GM19035 (cell line): ENCODE results near the gene ZDHHC1.

ENCODE experiments used
- ATAC-seq: cut with Tn5 transposase; IDR thresholded peaks from one replicate; pipeline ENCODE4 v1.9.1; 2021; ENCODE audit not compliant: unreplicated experiment

ZDHHC1 gene

DNA sequence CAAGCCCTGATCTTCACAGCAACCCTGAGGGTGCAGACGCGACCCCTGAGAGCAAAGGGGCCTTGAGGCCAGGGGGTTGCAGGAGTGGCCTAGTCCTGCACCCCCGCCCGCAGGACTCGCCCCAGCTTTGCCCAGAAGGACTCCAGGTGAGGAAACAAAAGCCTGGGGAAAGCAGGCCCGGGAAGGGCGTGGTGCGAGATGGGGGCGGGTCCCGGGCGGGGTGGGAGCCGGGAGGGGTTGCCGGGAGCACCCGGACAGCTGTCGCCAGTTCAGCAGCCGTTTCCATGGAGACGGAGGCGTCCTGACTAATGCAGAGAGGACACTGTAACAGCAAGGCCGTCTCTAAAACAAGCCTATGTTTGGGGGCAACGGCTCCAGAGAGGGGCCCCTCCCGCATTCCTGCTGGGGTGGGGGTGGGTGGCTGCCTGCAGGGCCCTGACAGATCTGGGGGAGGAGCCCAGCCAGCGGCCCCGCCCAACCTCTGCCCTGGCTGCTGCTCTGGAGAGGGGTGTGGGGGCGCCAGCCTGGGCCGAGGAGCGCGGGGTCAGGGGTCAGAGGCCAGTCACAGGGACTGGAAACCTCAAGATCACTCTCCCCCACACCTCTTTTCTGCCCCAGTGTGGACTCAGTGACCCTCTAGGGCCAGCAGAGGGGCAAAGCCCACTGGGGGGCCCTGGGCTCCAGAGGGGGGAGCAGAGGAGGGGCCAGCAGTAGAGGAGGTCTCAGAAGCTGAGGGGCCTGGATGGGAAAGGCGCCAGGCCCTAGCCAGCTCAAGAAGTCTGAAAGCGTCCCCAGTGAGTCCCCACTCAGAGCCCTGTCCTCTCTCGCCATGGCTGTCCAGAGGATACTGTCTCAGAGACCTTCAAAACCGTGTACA is 19.9 kb downstream of the ZDHHC1 start:
- no peak for ATAC-seq

- no peak for ATAC-seq
These were observed 20.7 kb downstream of the ZDHHC1 start for GRCh38 chr16:67395458-67396158.

DNA sequence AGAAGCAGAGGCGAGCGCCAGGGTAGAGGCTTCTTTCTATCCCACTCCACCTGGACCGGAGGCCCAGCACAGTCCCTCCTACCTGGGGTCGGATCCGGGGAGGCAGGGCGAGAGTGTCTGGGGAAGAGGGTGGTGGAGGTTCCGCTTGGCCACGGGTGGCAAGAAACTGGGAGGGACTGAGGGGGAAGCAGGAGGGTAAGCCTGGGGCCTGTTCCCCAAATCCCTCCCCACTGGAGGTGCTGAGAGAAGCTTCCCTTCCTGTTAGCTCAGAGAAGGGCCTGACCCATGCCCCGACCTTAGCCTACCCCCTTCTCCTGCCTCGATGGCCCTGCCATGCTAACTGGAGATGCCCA is 21.2 kb downstream of the ZDHHC1 start:
- no peak for ATAC-seq

- no peak for ATAC-seq
These were observed 21.8 kb downstream of the ZDHHC1 start for GRCh38 chr16:67394155-67395104.

DNA sequence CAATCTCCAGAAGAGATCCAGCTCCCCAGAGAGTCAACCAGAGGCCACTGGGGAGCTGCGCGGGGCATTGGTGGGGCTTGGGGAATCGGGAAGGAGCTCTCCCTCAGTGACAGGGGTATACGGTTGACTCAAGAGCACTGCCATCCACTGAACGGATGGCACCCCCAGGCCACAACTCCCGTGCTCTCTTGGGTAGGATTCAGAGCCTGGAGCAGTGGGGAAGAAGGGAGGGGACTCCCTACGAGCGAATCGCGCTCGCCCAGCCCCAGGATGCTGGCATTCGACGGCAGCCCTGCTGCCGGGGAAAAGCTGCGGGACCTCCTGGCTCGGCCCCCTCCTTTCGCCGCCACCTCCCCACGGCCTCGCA is 22.5 kb downstream of the ZDHHC1 start:
- ATAC-seq = no peak

- ATAC-seq = no peak
These were observed 23.0 kb downstream of the ZDHHC1 start, which contains the start of gene TPPP3 for GRCh38 chr16:67393111-67393787. Gene TPPP3 (minus strand): TSS chr16:67393498. CDS start chr16:67391111, 2,387 bp downstream.

DNA sequence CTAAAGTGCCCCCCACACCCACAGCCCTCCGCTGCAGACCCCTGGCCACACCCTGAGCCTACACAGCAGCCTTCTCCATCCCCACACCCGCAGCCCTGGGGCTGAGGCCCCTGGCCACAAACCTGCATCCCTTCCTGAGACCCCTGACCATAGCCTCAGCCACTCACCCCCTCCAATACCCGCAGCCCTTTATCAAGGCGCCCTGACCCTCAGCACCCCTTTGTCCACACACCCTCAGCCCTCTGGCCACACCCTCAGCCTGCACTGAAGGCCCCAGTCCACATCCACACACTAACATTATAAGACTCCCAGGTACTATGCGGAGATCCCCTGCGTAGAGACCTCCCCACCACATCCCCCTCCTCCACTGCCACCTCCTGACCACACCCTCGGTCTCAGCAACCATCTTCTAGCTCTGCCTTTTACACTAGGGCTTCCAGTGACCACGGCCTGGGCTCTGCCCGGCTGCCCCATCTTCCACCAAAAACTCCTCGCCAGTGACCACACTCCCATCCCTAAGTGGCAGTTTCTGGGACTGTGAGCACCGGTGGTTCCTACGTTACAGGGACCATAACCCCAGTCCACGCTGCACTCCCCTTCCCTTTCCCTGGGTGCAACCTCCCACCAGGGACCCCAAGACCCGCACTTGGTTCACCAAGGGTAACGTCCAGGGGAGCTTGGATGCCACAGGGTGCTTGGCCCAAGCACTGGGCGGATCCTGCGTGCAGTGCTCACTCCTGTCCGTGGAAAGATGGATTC is 23.8 kb downstream of the ZDHHC1 start:
- ATAC-seq = no peak

GRCh38 chr16:67391424-67392300 is 24.6 kb downstream of the ZDHHC1 start:
- no peak for ATAC-seq

DNA sequence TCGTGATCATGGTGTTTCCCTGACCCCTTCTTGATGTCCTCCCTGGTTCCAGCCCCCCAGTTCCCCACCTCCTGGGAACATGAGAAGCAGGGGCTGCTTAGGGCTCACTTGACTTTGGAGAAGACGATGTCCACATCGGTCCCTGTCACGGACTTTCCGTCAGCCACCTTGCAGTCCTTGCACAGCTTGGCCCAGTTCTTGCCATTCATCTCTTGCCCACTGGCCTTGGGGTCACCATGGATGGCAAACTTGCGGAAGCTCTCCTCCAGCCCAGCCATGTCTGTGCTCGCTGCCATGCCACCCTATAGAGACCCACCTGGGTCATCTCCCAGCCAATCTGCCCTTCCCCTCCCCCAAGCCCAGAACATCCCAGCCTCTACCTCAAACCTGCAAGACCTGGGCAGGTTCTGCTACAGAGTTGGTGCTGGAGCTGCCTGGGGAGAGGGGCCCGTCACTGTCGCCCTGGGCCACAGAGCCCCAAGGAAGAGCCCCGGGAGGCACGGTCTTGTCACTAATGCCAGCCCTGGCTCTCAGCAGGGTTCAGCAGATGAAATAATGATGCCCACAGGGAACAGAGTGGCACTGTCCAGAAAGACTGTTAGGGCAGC is 25.4 kb downstream of the ZDHHC1 start:
- no peak for ATAC-seq

DNA sequence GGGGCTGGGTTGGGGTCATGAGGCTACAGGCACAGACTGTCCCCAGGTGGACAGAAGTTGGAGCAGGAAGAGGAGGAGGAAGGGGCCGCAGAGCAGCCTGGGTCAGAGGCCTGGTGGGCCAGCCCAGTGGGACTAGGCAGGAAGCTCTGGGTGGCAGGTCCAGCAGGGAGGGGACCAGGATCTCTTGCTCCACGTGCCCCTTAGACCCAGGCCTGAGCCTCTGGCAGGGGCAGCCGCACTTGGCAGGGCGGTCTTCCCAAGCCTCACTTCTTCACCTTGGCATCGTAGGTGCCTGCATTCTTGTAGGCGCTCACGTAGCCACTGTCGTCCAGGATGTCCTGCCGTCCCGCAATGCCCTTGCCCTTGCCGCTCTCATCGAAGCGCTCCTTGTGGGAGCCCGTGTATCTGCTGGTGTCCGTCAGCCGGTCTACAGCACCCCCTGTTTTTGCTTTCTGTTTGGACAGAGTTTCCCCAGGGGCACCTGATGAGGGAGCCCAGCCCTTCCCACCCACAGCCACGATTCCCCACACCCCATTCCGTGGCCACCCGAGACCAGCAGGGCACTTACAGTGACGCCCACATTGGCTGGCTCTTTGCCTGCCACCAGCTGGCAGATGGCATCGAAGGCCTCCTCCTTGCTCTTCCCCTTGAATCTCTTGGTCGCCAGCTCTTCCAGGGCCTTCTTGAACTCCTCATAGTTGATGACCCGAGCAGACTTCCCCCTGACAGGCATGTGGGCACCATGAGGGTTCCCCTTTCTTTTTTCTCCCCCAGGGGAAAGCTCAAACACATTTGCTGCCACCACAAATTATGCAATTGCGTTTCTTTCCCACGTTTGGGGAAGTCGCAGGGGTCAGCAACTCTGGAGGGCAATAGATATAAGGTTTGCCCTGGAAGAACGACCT is 26.1 kb downstream of the ZDHHC1 start:
- no peak for ATAC-seq

DNA sequence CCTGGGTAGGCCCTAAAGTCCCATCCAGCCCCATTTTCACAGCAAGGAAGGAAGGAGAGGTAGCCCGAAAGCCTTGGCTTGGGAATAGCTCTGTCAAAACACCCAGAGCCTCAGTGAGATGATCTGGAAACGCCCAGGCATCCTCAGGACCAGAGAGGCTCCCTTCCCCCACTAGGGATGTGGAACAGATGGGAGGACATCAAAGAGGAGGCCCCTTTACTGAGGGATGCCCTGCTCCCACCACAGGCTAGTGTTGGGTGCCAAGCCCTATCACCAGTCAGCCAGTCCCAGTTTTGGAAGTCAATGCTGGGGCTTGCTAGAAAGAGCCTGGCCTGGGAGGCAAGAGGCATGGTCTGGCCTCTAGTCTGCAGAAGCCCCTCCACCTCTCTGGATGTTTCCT is 27.7 kb downstream of the ZDHHC1 start:
- no peak for ATAC-seq

- no peak for ATAC-seq
These were observed 28.1 kb downstream of the ZDHHC1 start for GRCh38 chr16:67388191-67388590.

DNA sequence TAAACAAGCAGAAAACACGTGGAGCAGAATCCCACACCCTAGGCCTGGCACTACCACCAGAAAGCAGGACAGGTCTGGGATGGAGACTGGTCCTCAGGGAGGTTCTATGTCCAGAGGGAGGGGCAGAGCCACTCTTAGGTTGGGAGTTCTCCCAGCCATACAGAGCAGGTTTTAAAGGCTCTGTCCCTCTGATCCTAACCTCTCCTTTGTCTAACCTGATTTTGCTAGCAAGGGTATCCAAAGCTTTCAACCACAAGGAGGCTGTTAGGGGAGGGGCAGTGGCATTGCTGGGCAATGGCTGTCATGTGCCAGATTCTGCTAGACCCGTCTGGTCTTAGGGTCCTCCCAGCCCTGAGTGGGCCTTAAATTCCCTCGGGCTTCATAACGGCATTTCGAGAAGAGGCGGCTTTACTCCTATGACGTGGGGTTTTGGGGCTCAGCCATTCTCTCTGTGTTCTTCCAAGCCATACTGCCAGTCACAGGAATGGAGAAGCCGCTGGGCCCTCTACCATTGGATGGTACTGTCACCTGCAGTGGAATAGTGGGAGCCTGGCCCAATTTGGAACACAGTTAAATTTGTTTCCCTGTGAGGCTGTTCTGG is 28.7 kb downstream of the ZDHHC1 start:
- ATAC-seq = no peak

DNA sequence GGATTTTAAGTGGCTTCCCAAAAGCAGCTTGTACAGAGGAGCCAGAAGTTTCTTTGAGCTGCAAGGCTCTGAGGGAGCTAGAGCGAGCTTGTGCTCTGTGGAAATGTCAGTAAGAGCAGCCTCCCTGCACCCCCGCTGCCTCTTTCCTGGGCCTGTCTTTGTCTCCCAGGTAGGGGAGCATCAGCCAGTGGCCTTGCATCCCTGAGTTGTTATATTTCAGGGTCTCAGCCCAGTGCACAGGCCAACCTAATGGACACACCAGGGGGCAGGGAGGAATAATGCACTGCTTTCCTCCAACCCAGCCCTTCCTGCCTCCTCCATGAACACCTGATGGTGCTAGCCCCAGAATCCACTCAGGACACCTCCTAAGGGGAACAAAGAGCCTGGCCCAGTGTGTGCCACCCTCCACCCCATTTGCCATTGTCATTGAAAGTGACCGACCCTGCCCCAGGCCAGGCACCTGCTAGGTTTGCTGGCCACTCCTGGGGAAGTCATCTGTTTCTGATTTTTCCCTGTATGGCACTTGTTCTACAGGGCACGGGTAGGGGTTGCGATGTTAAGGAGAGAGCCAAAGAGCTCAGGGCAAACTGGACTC is 29.3 kb downstream of the ZDHHC1 start:
- no peak for ATAC-seq

GRCh38 chr16:67384778-67385510 is 31.3 kb downstream of the ZDHHC1 start:
- no peak for ATAC-seq

- no peak for ATAC-seq
These were observed 33.0 kb downstream of the ZDHHC1 start for GRCh38 chr16:67383284-67383683.
